H1 (cell line): Measurements from ENCODE around the gene POMT2. TPM values are rescaled to one million over a fixed set of nuclear protein-coding genes. Genes with fewer than 3 reads are reported as not detected.

ENCODE experiments used
- ASH2L ChIP-seq: fragments of 200-600, 300-600 bp; sonication (generic); IDR thresholded peaks from one replicate; pipeline ENCODE4 v1.7.1; 2017; ENCODE audit warnings: low read length
- CREB1 ChIP-seq: IDR thresholded peaks from 2 replicates; pipeline ENCODE4 v1.6.1; 2012; ENCODE audit warnings: inconsistent platforms
- NANOG ChIP-seq: IDR thresholded peaks from 2 replicates; pipeline ENCODE4 v1.6.1; 2011; ENCODE audit warnings: low read length, low read depth, mild to moderate bottlenecking, inconsistent platforms; ENCODE audit not compliant: insufficient read depth, poor library complexity, severe bottlenecking
- RXRA ChIP-seq: IDR thresholded peaks from 2 replicates; pipeline ENCODE4 v1.6.1; 2011; ENCODE audit warnings: low read depth, mild to moderate bottlenecking, low read length, moderate library complexity; ENCODE audit not compliant: insufficient read depth
- polyA plus RNA-seq, 7 experiments: library from polyadenylated mRNA; depleted of rRNA in 3 of 7; stranded (reverse) in 5 of 7; unstranded in 2 of 7; fragments of >200 nt in 5 of 7; fragments of 200-250 nt in 2 of 7; gene quantifications; 1 replicate in 5 of 7; 2 replicates in 1 of 7; 4 replicates in 1 of 7; pipeline versions ENCODE4 v1.2.1 to v1.2.3, GENCODE V29; 2011 to 2013; ENCODE audit warnings: missing spikeins in 2 of 7, mixed read lengths in 2 of 7
- total RNA-seq: library from RNA; stranded (reverse); fragmentation: NEBNext Ultra II Directional; extraction: Animal tissue kit (Norgen Biotek cat#: 25700); gene quantifications from 2 replicates; pipeline ENCODE4 v1.2.1, GENCODE V29; 2021

POMT2 gene
- total and polyA plus RNA-seq, 2 of the 8 experiments (the other 6 are each of a cell fraction or from before 2014, with no cell fraction given) = 20.8 to 44.9 TPM

GRCh38 chr14:77253333-77254190 is 67.1 kb downstream of the POMT2 start (continued):
- TF ChIP-seq NANOG (no peak), ASH2L (no peak), RXRA (no peak), CREB1 (no peak)
- TF ChIP-seq, all 59 proteins: peak for 0
